K562 (cell line): ENCODE measurements around the gene TREH. TPM values are rescaled to one million over a fixed set of nuclear protein-coding genes. Genes with fewer than 3 reads are reported as not detected.

Experiments used
- ARID3A ChIP-seq: IDR thresholded peaks from 2 replicates; pipeline ENCODE4 v1.6.1; 2012; ENCODE audit warnings: low read depth, low read length, improper control_type of control experiment, borderline replicate concordance
- CREB3L1 ChIP-seq: fragments of 450-650 bp; IDR thresholded peaks from 2 replicates; pipeline ENCODE4 v1.6.1; 2014; ENCODE audit warnings: low read depth, mild to moderate bottlenecking, moderate library complexity, borderline replicate concordance
- FOXJ3 ChIP-seq: sonication (generic); formaldehyde crosslinking; IDR thresholded peaks from 2 replicates; pipeline ENCODE4 v1.4.0; 2020; ENCODE audit warnings: mild to moderate bottlenecking, missing genetic modification reagents
- FOXM1 ChIP-seq, 2 experiments: fragments of 450-650 bp in 1 of 2; sonication (generic) in 1 of 2; formaldehyde crosslinking in 1 of 2; IDR thresholded peaks; 2 replicates each; pipeline versions ENCODE4 v1.6.1 to v1.9.0; 2017 to 2022; ENCODE audit warnings: low read depth in 2 of 2, mild to moderate bottlenecking in 2 of 2, missing genetic modification reagents in 1 of 2, moderate library complexity in 1 of 2
- HOXB6 ChIP-seq: fragments of 250-450 bp; sonication (Bioruptor Pico); IDR thresholded peaks from 2 replicates; pipeline ENCODE4 v1.5.1; 2022; ENCODE audit warnings: mild to moderate bottlenecking, borderline replicate concordance
- ID3 ChIP-seq, 2 experiments: fragments of 250-450 bp in 1 of 2; fragments of 450-650 bp in 1 of 2; sonication (Bioruptor Pico) in 1 of 2; IDR thresholded peaks; 2 replicates each; pipeline versions ENCODE4 v1.6.1 to v1.8.0; 2016 to 2021; ENCODE audit warnings: mild to moderate bottlenecking in 2 of 2, moderate library complexity in 2 of 2, missing compliant biosample characterization in 1 of 2, missing genetic modification characterization in 1 of 2
- MNT ChIP-seq, 2 experiments: fragments of 450-650 bp; conservative IDR thresholded peaks; 2 replicates each; pipeline ENCODE4 v1.6.1; 2017; ENCODE audit warnings: mild to moderate bottlenecking in 2 of 2, moderate library complexity in 2 of 2
- NCOA1 ChIP-seq: fragments of 450-650 bp; IDR thresholded peaks from 2 replicates; pipeline ENCODE4 v1.6.1; 2016; ENCODE audit warnings: low read depth
- NRF1 ChIP-seq, 2 experiments: fragments of 450-650 bp; IDR thresholded peaks in 1 of 2; conservative IDR thresholded peaks in 1 of 2; 2 replicates each; pipeline ENCODE4 v1.6.1; 2014; ENCODE audit warnings: mild to moderate bottlenecking in 2 of 2
- PREB ChIP-seq: sonication (generic); formaldehyde crosslinking; IDR thresholded peaks from 2 replicates; pipeline ENCODE4 v1.8.1; 2023; ENCODE audit warnings: mild to moderate bottlenecking, missing genetic modification reagents
- THAP7 ChIP-seq: fragments of 250-450 bp; sonication (Bioruptor Pico); IDR thresholded peaks from 2 replicates; pipeline ENCODE4 v1.5.0; 2021
- ZNF511 ChIP-seq: sonication (generic); formaldehyde crosslinking; IDR thresholded peaks from 2 replicates; pipeline ENCODE4 v1.8.0; 2022; ENCODE audit warnings: mild to moderate bottlenecking, missing genetic modification reagents
- ZNF512 ChIP-seq: IDR thresholded peaks from 2 replicates; pipeline ENCODE4 v1.6.1; 2016; ENCODE audit warnings: missing genetic modification characterization, missing compliant biosample characterization
- ZNF785 ChIP-seq: fragments of 250-450 bp; sonication (Bioruptor Pico); IDR thresholded peaks from 2 replicates; pipeline ENCODE4 v1.4.0; 2020; ENCODE audit warnings: mild to moderate bottlenecking
- polyA plus RNA-seq, 8 experiments: library from polyadenylated mRNA; depleted of rRNA in 4 of 8; stranded (reverse) in 5 of 8; unstranded in 3 of 8; fragments of >200 nt; fragmentation: Nextera tagmentation in 2 of 8; fragmentation: Illumina TruSeq in 1 of 8; extraction: Ambion mirVana in 2 of 8; extraction: Trizol in 1 of 8; gene quantifications; 2 replicates each; pipeline versions ENCODE4 v1.2.1 to v1.2.3, GENCODE V29; 2011 to 2014; ENCODE audit warnings: inconsistent platforms in 1 of 8, missing spikeins in 1 of 8
- total RNA-seq, 7 experiments: library from RNA; depleted of rRNA in 6 of 7; stranded (reverse); fragments of >200 nt in 6 of 7; fragmentation: Illumina TruSeq in 2 of 7; extraction: Trizol in 2 of 7; gene quantifications; 2 replicates each; pipeline versions ENCODE4 v1.2.1 to v1.2.3, GENCODE V29; 2011 to 2021; ENCODE audit warnings: low replicate concordance in 1 of 7

The TREH gene
- total and polyA plus RNA-seq, 9 of the 15 experiments (the other 6 are each of a cell fraction or from before 2014, with no cell fraction given): 0.09 to 0.20 (median 0.11) TPM; not detected in 6

- TF ChIP-seq CREB3L1 (no peak), ID3 (CRISPR knock-in tag; IDR thresholded peaks at IDR 0.05) (no peak), ID3 (tag; IDR thresholded peaks at IDR 0.05) (no peak), HOXB6 (no peak), FOXM1 (IDR thresholded peaks at IDR 0.05; ENCODE audit: low read depth) (no peak), FOXM1 (CRISPR knock-in tag; IDR thresholded peaks at IDR 0.05; ENCODE audit: low read depth) (no peak), FOXJ3 (CRISPR knock-in tag) (no peak), NRF1 (conservative IDR thresholded peaks at IDR 0.05 in 1 of 2, IDR thresholded peaks at IDR 0.05 in 1 of 2) (no peak), PREB (CRISPR knock-in tag) (no peak), ZNF511 (no peak), ZNF512 (tag) (no peak), ZNF785 (no peak), NCOA1 (peak; percentile 35; the same call in 1 of the 2 replicates), THAP7 (CRISPR knock-in tag) (no peak), ARID3A (no peak), MNT (conservative IDR thresholded peaks at IDR 0.05) (peak in 1 of 2 experiments; percentile 53; a peak in 2 of 4 replicates)
Measured at GRCh38 chr11:118621071-118621783, 58.2 kb downstream of the TREH start (continued).
